ENCODE measurements around the gene HELLS. TPM values are rescaled to one million over a fixed set of nuclear protein-coding genes. Genes with fewer than 3 reads are reported as not detected.

The HELLS gene
- total and polyA plus RNA-seq, 2 donors (not counting 3 experiments of a cell fraction or from before 2014, with no cell fraction given), result 24.7 to 85.5 TPM

GRCh38 chr10:94639902-94640301 is 94.3 kb downstream of the HELLS start:
- FAIRE-seq, result no peak
- no peak overlapping the region for H2AFZ ChIP-seq (ENCODE audit: low read depth, low read length)
- no TSS peak for BruUV-seq (replicated peaks)

More at GRCh38 chr10:94639902-94640301, 94.3 kb downstream of the HELLS start:
- intact Hi-C loops (cut with micrococcal nuclease) (no loop called here), dilution Hi-C loops (cut with MboI; ENCODE audit: extremely low pct_ligation_motif_present, low sequenced_read_pairs) (no loop called here)
- H3K9ac ChIP-seq (replicated peaks; ENCODE audit: extremely low read depth, insufficient read depth, low read length), result no peak overlapping the region
- no peaks in the 10 kb centered on the region for H3K4me1 ChIP-seq (ENCODE audit: control insufficient read depth, extremely low read depth, insufficient read depth, low read length)
- no peak overlapping the region for H3K27ac ChIP-seq (ENCODE audit: insufficient read depth, low read depth, low read length)
- no peak for DNase-seq (ENCODE audit: low read depth, low spot score)
- no peaks in the 10 kb centered on the region for H3K27me3 ChIP-seq (ENCODE audit: control insufficient read depth in 2 of 2, insufficient read depth in 2 of 2, low read length in 2 of 2)
- POLR2A ChIA-PET, result no interaction called here
- H3K4me2 ChIP-seq (ENCODE audit: insufficient read depth, low read length), result no peak overlapping the region
- H3K9me1 ChIP-seq (replicated peaks; ENCODE audit: control insufficient read depth, extremely low read depth, insufficient read depth, low read length), result no peaks in the 10 kb centered on the region
- no peak overlapping the region for H3K4me3 ChIP-seq (replicated peaks in 1 of 3; ENCODE audit: insufficient read depth in 1 of 3, low read depth in 1 of 3, low read length in 3 of 3)
- H3K9me3 ChIP-seq (replicated peaks; ENCODE audit: control insufficient read depth, insufficient read depth, low read length), result no peaks in the 10 kb centered on the region
- no peaks in the 10 kb centered on the region for H3K36me3 ChIP-seq (ENCODE audit: control insufficient read depth in 2 of 2, extremely low read depth in 1 of 2, insufficient read depth in 2 of 2, low read length in 2 of 2)
- H3K79me2 ChIP-seq (ENCODE audit: control insufficient read depth, insufficient read depth, low read length), result no peaks in the 10 kb centered on the region
- CTCF ChIA-PET, result interaction anchor here (1.4 to 1.5 kb wide), 2 partner anchors 12 to 723 kb away, joined by 3 to 4 read pairs; no protein-coding TSS in a partner anchor
- no peaks in the 10 kb centered on the region for H4K20me1 ChIP-seq (replicated peaks; ENCODE audit: control insufficient read depth, extremely low read depth, insufficient read depth, low read length)
- no peak for TF ChIP-seq MAX (IDR thresholded peaks at IDR 0.05; ENCODE audit: insufficient read depth, insufficient read length)
- TF ChIP-seq CTCF (IDR thresholded peaks at IDR 0.05; ENCODE audit: extremely low read depth in 1 of 2, insufficient read depth in 1 of 2, low read depth in 1 of 2, low read length in 2 of 2), result no peak
- TF ChIP-seq POLR2A (IDR thresholded peaks at IDR 0.05; ENCODE audit: low read depth, low read length), result no peak
- no peak for TF ChIP-seq EZH2 (IDR thresholded peaks at IDR 0.05; ENCODE audit: borderline replicate concordance, low read depth, low read length, severe bottlenecking)
- no peak for TF ChIP-seq POLR2AphosphoS5 (IDR thresholded peaks at IDR 0.05; ENCODE audit: insufficient read depth, low read depth, low read length)
- no peak for TF ChIP-seq GATA2 (IDR thresholded peaks at IDR 0.05; ENCODE audit: insufficient read depth, insufficient read length, low read depth, low read length)
- no peak for TF ChIP-seq JUN (IDR thresholded peaks at IDR 0.05; ENCODE audit: borderline replicate concordance, insufficient read depth, insufficient read length, low read depth)
- no peak for TF ChIP-seq FOS (IDR thresholded peaks at IDR 0.05; ENCODE audit: borderline replicate concordance, insufficient read depth, low read length)
- TF ChIP-seq MYC (IDR thresholded peaks at IDR 0.05; ENCODE audit: low read depth, low read length), result no peak

Measured in endothelial cell of umbilical vein (primary cell).